Amygdala (tissue), 56 donors: ENCODE measurements around the gene CNTN5.

ENCODE experiments used
- DNase-seq, 56 donors: peaks; one replicate each; lab custom pipeline; 2025; lab: John Stamatoyannopoulos, UW

Gene CNTN5

GRCh38 chr11:99584830-99585229 is 564.1 kb downstream of the CNTN5 start:
- no peak for DNase-seq

DNA sequence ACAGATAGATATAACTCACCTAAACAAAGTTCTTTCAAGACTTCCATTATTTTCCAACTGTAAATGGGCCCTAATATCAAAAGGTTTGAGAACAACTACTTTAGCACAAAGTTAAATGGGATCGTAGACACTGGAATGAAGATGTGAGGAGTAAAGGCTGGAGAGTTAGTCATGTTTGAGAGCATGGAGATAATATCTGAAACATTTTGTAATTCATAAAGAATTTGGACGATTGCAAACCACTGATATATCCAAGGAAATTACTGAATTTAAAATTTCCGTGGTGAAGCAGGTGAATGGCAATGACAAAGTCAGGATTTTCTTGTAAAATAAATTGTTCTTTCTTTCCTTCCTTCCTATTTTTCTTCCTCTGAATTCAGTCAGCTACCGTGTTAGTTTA is 564.9 kb downstream of the CNTN5 start:
- DNase-seq = no peak

DNA sequence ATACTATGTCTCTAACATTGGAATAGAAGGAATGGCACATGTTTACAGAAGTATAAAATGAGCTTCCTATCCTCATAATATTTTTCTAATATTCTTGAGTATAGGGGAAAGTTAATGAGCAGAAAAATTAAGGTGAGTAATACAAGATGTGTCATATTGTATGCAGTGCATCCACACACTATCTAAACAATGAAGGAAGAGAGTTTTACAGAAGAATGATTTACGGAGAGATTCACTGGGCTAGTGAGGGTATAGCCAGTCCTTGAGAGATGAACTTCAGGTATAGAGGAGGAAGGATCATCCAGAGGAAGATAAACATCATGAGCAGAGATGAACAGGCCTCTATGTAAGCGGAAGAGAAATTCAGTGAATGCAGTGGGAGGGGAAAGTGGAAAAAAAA is 569.0 kb downstream of the CNTN5 start:
- no peak for DNase-seq

- no peak for DNase-seq
Measured at GRCh38 chr11:99592266-99592665, 571.5 kb downstream of the CNTN5 start.

DNA sequence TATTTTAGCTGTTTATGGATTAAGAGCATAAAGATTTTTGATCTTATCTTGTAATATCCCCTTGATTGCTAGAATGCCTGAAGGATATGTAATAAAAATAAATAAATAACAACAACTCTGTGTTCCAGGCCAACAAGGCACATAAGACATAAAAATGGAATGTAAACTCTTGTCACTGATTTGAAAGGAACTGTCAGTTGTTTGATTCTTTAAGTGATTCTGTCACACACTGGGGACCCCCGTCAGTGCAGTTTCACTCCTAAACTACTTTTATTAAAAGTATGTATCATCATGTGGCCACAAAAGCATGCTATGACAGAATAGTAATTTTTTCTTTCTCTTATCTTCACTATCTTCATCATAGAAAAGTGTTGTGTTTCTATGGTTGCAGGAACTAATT is 572.4 kb downstream of the CNTN5 start:
- DNase-seq = no peak

DNA sequence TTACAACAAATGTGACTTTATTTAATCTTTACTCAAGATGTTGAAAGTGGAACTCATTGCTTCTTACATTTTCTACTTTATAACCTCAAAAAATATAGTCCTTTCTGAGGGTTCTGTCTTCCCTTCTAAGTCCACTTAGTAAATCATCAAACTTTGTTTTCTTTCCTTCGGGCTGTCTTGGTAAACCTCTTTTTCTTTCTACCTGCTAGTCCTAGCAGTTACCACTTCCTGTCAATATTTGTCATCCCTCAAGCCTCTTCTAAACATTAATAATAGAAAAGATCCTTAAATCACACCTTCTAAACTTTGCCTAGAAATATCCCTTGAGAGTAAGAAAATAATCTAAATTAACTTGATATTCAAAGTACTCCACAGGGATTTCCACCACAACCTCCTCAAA is 580.4 kb downstream of the CNTN5 start:
- no peak for DNase-seq

DNA sequence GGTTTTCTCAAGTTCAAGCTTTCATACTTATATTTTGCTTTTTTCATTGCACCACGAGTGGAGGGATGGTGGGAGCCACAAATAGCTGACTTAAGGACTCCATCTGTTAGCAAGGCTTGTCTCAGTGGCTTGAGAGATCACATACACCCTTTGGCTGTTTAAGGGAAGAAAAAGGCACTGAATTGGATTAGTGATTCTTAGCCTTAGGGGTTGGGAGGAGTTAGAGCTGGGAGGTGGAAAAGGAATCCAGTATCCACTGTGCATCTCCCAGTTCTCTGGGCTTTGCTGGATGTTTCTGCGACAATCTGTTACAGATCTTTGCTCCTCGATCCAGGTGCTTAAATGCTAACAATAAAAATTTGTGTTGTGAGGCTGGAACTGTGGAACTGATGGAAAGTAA is 593.6 kb downstream of the CNTN5 start:
- no peak for DNase-seq

DNA sequence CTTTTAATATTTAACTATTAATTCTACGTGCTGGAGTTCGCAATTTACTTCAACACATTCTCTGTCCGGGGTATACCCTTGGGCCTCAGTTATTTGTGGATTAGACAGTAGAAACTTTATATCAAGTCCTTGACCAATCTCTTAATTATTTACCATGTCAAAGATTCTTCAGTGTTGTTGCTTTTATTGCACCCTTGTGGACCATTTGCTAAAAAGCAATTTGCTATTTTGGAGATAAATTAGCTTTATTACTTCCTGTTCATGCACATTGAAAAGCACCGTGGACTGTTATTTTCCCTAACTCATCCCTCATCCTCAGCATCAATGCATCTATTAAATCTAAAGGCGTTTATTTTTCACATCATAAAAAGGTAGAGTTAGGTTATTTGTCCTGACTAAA is 609.9 kb downstream of the CNTN5 start:
- DNase-seq = no peak

DNA sequence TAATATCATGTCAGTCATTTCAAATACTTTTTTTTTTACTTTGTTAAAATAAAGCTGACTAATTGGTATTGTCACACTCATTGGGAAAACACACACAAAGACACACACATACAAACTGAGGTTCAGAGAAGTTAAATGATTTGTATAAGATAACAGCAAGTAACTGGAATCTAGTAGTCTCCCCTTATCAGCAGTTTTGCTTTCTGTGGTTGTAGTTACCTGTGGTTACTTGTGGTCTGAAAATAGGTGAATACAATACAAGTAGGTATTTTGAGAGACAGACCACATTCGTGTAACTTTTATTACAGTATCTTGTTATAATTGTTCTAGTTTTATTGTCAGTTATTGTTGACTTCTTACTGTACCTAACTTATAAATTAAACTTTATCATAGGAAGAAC is 610.9 kb downstream of the CNTN5 start:
- no peak for DNase-seq

DNA sequence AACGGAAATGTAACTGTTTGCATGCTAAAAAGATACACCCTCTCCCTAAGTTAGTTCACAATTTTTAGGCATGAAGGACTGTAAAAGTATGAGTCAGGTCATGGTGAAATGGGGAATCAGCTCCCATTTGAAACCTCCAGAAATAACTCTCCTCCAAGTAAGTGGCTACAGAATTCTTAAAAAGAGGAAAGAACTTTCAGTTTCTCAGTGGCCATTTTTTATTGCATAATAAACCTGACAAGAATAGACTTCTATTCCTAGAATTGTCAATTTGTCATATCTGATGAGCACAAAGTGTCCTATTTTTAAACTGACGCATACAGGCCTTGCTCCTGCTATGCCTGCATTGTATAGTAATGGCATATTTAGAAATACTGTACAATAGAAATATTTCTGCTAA is 612.2 kb downstream of the CNTN5 start:
- DNase-seq = no peak

DNA sequence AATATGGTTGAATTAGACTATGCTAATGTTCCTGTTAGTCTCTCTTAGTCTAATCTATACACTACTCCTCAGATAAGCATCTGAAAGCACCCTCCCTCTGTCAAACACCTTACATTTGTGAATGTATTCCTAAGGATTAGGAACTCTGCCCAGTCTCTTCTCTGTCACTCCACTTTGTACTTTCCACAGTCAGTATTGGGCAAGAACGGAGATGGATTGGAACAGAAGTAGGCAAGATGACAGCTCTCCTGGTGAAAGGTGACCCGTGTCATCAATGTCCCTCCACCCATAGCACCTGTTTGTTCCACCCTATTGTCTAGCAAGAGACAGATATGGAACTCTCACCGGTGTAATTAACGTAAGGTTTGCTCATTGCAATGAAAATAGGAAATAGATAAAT is 613.8 kb downstream of the CNTN5 start:
- DNase-seq = no peak

- no peak for DNase-seq
Measured at GRCh38 chr11:99638073-99638553, 617.4 kb downstream of the CNTN5 start.

- DNase-seq = no peak
Measured at GRCh38 chr11:99640671-99641070, 619.9 kb downstream of the CNTN5 start.

DNA sequence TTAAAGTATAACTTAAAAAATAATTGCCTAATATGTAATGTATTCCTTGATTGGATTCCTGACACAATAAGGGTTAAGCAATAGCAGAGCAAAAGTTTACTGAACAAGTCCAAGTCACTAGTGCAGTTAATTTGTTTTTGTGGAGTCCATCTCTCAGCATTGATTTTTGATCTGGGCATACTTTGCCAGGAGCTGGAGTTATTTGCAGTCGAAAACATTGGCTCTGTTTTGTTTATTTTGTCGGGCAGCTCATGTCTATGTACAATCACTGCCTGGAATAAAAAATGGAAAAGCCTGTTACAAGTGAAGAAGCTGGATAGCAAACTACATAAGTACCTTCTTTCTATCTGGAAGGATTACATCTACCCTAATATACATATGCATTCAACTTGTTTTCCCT is 625.2 kb downstream of the CNTN5 start:
- DNase-seq = no peak

GRCh38 chr11:99670067-99670676 is 649.4 kb downstream of the CNTN5 start:
- DNase-seq = no peak

DNA sequence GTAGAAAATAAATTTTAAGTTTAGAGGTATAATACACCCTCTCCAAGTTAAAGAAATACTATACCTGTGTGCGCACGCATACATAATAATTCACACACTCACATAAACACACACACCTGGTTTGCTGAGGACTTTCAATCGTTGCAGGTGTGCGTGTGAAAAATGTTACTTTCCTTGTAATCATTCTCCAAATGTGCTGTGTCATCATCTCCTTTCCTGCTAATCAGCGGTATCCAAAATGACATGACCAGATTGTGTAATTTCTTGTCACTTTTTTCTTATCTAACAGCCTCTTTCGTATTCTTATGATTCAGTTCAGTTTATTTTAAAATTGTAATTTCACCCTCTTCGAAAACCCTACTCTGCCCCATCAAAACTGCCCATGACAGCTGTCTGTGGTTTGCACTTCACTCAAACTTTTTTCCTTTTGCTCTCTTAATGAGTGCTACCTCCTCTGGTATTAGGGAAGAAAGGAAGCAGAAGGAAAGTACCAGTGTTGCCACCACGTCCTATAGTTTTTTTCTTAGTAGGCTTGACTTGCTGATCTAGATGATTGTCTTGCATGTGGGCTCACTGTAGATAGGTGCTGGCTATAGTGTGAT is 651.2 kb downstream of the CNTN5 start:
- DNase-seq = no peak

DNA sequence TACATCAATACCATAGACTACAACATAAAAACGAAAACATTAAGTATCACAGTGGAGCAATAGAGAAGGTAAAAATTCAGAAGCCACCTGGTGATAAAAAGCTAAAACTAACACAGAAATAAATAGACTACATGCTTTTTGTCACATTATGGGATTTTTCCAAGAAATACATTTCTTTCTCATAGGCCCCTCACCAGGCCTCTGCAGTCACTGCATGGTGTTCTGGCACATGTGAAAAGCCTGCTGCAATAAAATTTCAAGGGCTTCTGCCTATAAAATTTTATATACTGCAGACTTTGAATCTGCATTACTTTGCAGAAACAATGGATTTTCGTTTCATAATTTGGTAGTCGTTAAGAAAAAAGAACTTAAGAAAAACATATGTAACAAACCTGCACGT is 655.5 kb downstream of the CNTN5 start:
- no peak for DNase-seq

GRCh38 chr11:99682171-99682570 is 661.4 kb downstream of the CNTN5 start:
- no peak for DNase-seq

DNA sequence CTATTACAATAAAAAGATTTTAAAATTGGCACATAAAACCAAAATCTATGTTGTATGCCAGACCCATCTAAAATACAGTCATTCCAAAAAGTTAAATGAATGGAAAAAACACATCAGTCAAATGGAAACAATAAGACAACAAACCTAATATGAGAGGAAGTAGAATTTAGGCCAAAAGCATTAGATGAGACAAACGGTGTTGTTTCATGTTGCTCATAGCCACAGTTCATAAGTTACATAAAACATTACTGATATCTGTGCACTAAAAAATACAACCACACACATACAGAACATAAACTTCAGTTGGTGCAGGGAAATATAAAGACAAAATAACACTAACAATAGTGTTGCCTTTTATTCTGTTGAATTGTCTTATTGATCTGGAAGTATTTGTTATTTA is 661.9 kb downstream of the CNTN5 start:
- no peak for DNase-seq

DNA sequence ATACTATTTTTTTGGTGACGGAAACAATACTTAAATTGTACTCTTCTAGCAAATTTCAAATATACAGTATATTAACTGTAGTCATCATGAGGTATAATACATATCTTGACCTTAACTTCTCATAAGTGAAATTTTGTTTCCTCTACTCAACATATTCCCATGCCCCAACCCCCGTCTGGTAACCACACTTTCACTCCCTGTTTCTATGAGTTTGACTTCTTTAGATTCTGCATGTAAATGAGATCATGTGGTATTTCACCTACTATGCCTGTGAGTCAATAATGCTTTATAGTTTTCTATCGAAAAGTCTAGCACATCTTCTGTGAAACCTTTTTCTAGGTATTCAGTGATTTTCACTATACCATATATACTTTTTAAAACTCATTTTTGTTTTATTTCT is 663.2 kb downstream of the CNTN5 start:
- DNase-seq = no peak

DNA sequence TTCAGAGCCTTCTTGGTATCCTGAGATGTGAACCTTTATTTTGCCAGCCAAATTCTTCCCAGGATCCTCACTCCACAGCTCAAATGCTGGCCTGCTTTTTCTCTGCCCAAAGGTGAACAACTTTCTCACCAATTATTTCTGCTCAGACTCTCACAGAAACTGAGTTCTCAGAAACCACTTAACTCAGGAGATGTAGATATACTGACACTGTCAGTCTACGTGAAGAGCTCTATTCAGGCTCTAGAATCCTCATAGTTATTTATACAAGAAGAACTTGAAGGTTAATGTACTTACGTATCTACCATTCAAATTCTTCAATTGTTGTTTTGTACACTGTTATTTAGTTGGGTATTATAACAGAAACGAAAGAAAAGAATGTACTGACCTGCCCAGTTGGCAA is 666.1 kb downstream of the CNTN5 start:
- DNase-seq = no peak

GRCh38 chr11:99687320-99687719 is 666.6 kb downstream of the CNTN5 start:
- DNase-seq = no peak
